HEK293 (cell line): ENCODE results near the gene ZNF19.

Experiments
- CTCF ChIP-seq: fragments of 450-650 bp; formaldehyde crosslinking; IDR thresholded peaks from 2 replicates; pipeline ENCODE4 v1.5.1; 2016; ENCODE audit warnings: missing biosample characterization, missing genetic modification characterization
- ZBTB20 ChIP-seq: fragments of 450-650 bp; formaldehyde crosslinking; IDR thresholded peaks from 2 replicates; pipeline ENCODE4 v1.5.1; 2016; ENCODE audit warnings: missing biosample characterization, missing genetic modification characterization
- ZNF10 ChIP-seq: fragments of 450-650 bp; formaldehyde crosslinking; IDR thresholded peaks from 2 replicates; pipeline ENCODE4 v1.5.1; 2017; ENCODE audit warnings: missing biosample characterization, missing genetic modification characterization
- ZNF274 ChIP-seq, 2 experiments: fragments of 200-500 bp in 1 of 2; fragments of 450-650 bp in 1 of 2; sonication (Bioruptor generic) in 1 of 2; formaldehyde crosslinking in 1 of 2; IDR thresholded peaks; 2 replicates each; pipeline versions ENCODE4 v1.5.1 to v1.6.1; 2014 to 2016; ENCODE audit warnings: borderline replicate concordance in 1 of 2, inconsistent platforms in 1 of 2, low read length in 1 of 2, missing biosample characterization in 1 of 2, missing genetic modification characterization in 1 of 2
- ZNF354C ChIP-seq: fragments of 450-650 bp; formaldehyde crosslinking; IDR thresholded peaks from 2 replicates; pipeline ENCODE4 v1.5.1; 2016; ENCODE audit warnings: missing biosample characterization, missing genetic modification characterization, low read depth, borderline replicate concordance
- ZNF362 ChIP-seq: fragments of 450-650 bp; formaldehyde crosslinking; IDR thresholded peaks from 2 replicates; pipeline ENCODE4 v1.5.1; 2016; ENCODE audit warnings: missing biosample characterization, missing genetic modification characterization
- ZNF423 ChIP-seq: fragments of 450-650 bp; formaldehyde crosslinking; IDR thresholded peaks from 2 replicates; pipeline ENCODE4 v1.5.1; 2016; ENCODE audit warnings: missing biosample characterization, missing genetic modification characterization

GRCh38 chr16:71499775-71500364, 10.7 kb upstream of the ZNF19 start:
- TF ChIP-seq ZNF274 (IDR thresholded peaks at IDR 0.05; ENCODE audit: low read length) = no peak
- no peak for TF ChIP-seq ZNF274 (tag by site-specific recombination; IDR thresholded peaks at IDR 0.05; ENCODE audit: borderline replicate concordance)
- TF ChIP-seq CTCF = no peak
- no peak for TF ChIP-seq ZNF362 (tag by site-specific recombination)
- TF ChIP-seq ZNF10 (tag by site-specific recombination) = no peak
- no peak for TF ChIP-seq ZNF354C
- no peak for TF ChIP-seq ZNF423 (tag by site-specific recombination)
- no peak for TF ChIP-seq ZBTB20
